HG03521 (cell line): ENCODE measurements around the gene SP110.
"Not testable (repeated sequence)": the region's sequence is repeated elsewhere in the genome, so short reads cannot be mapped to it uniquely, and the experiment has no call there.

Experiments used
- ATAC-seq: cut with Tn5 transposase; IDR thresholded peaks from one replicate; pipeline ENCODE4 v1.9.1; 2021; ENCODE audit warnings: mild to moderate bottlenecking, moderate library complexity; ENCODE audit not compliant: unreplicated experiment

Gene SP110

DNA sequence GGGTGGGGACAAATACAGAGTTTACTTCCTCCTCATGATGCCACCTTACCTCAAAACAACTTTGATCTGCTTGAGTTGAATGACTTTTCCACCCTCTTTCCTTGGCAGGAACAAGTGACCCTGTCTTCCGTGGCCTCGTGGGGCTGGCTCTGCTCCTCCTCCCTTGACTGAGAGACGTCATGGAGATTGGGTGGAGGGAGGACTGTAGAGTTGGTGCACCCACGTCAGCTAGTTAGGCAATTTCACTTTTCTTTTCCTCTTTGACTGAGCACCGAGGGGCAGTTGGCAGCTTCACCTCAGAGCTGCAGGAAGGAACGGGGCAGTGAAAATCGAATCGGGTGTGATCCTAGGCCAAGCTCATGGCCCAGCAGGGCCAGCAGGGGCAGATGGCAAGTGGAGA lies 5.7 kb upstream of the SP110 start, which contains the start of gene SP140:
Gene SP140 (plus strand): TSS at position 251 of the 400 bp plus-strand sequence. CDS start 109 bp downstream, at position 360.
- ATAC-seq, result peak; percentile 72

GRCh38 chr2:230224458-230224857 lies 4.7 kb upstream of the SP110 start:
- no peak for ATAC-seq

DNA sequence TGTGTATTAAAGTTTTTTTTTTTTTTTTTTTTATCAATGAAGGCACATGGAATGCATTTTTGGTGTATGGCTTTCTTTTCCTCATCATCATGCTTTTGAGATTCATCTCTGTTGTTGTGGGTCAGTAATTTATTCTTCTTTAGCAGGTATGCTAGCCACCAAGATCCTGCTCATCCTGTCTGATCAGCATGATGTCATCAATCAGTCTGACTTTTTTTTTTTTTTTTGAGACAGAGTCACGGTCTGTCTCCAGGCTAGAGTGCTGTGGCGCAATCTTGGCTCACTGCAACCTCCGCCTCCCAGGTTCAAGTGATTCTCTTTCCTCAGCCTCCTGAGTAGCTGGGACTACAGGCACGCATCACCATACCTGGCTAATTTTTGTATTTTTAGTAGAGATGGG lies 3.0 kb upstream of the SP110 start:
- not testable (repeated sequence) for ATAC-seq

DNA sequence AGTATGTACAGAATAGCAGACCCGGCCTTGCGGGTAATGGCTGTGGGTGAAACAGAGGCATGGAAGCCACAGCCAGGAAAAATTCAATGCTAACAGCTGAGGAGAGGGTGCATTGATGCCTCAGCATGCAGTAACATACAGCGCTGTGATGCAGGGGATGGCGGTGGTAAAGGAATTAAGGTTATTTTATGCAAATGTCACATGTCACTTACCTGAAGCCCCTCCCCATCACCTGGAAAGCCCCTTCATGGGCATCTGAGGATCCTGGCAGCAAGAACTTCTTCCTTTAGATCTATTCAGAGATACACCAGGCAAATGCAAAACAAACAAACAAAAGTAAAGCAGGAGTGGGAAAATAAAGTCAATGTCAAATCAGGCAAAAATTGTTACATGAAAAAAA lies 1.7 kb upstream of the SP110 start:
- no peak for ATAC-seq

- ATAC-seq, result no peak
Observed at GRCh38 chr2:230220347-230220969, 674 bp upstream of the SP110 start.

DNA sequence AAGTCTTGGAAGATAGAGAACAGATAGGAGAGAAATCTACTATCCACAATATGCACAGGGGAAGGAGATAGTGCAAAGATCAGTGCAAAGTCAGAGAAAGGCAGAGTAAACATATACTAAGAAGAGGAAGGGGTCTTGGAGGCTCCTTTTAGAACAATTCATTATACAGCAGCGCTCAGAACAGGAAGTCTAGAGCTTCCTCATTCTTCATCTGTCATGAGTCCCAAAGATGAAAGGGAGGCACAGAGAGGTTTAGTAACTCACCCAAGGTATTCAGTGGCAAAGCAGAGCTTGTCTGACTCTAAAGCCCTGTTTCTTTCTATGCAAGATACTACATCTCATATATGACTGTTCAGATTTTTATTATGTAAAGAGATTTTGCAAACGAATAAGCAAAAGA lies 1.4 kb downstream of the SP110 start:
- no peak for ATAC-seq

DNA sequence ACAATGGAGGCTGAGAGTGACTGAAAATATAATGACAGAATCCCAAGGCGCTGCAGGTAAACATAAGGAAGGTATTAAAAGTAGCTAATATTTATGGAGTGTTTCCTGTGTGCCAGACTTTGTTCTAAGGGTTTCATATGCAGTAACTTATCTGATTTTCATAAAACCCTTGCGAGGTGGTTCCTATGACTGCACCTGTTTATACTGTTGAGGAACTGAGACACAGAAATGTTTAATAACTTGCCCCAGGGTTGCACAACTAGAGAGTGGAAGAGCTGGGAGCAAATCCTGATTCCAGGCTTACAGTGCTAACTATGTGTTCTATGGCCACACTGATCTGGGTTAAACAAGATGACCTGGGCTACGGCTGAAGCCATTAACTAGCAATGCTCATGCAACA lies 2.4 kb downstream of the SP110 start:
- ATAC-seq, result no peak

GRCh38 chr2:230216489-230216888 lies 3.3 kb downstream of the SP110 start:
- no peak for ATAC-seq

GRCh38 chr2:230209422-230210051 lies 10.2 kb downstream of the SP110 start:
- no peak for ATAC-seq

GRCh38 chr2:230208576-230208975 lies 11.2 kb downstream of the SP110 start:
- no peak for ATAC-seq

GRCh38 chr2:230205721-230206120 lies 14.1 kb downstream of the SP110 start:
- ATAC-seq, result no peak

DNA sequence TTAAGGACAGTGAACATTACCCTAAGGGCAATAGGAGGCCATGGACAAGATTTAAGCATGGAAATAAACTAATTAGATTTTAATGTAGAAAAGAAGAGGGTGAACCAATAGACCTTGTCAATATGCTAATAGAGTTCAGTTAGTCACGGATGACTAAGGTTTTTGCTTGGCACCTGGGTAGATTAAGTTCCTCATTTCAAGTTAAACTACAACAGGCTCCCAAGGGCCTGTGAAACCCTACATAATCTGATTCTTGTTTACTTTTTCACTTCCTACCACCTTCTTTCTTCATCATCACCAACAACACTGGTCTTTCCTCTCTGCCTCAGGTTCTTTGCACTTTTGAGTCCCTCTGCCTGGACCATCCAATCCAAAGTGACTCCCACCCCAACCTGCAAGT lies 14.8 kb downstream of the SP110 start:
- peak; percentile 54 for ATAC-seq

- ATAC-seq, result no peak
Observed at GRCh38 chr2:230203110-230203676, 16.6 kb downstream of the SP110 start.

- no peak for ATAC-seq
Observed at GRCh38 chr2:230202430-230203109, 17.2 kb downstream of the SP110 start.

- ATAC-seq, result no peak
Observed at GRCh38 chr2:230184727-230185578, 34.8 kb downstream of the SP110 start.

DNA sequence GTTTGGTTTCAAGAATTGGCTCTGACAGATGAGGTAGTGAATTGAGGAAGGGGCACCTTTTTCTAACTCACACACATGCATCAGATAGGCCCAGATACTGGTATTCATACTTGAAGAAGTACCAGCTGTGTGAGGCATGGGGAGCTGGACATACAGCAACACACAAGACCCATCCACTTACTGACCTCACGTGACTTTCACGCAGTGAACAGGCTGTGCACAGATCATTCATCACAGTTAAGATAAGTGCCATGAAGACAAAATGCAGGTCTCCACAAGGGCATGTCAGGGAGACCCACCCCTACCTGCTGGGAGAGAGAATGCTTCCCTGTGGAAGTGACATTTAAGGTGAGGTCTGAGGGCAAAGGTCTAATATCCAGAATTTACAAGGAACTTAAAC lies 38.6 kb downstream of the SP110 start:
- no peak for ATAC-seq

DNA sequence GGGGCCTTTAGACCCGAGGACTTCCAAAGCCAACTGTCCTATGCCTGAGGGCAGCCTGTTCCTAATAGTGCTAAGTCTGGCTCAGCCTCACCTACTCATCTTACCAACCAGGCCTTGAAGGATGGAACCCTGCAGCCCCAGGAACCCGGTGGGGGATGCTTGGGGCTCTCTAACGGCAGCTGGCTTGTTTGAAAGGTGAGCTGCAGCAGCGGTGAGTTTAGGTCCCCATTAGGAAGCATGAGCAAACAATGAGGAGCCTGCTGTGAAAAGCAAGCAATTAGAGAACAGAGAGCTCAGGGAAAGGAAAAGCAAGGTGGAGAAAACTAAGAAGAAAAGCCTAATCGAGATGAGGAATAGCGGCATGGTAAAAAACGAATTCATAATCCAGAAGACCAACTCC lies 39.9 kb downstream of the SP110 start:
- no peak for ATAC-seq

DNA sequence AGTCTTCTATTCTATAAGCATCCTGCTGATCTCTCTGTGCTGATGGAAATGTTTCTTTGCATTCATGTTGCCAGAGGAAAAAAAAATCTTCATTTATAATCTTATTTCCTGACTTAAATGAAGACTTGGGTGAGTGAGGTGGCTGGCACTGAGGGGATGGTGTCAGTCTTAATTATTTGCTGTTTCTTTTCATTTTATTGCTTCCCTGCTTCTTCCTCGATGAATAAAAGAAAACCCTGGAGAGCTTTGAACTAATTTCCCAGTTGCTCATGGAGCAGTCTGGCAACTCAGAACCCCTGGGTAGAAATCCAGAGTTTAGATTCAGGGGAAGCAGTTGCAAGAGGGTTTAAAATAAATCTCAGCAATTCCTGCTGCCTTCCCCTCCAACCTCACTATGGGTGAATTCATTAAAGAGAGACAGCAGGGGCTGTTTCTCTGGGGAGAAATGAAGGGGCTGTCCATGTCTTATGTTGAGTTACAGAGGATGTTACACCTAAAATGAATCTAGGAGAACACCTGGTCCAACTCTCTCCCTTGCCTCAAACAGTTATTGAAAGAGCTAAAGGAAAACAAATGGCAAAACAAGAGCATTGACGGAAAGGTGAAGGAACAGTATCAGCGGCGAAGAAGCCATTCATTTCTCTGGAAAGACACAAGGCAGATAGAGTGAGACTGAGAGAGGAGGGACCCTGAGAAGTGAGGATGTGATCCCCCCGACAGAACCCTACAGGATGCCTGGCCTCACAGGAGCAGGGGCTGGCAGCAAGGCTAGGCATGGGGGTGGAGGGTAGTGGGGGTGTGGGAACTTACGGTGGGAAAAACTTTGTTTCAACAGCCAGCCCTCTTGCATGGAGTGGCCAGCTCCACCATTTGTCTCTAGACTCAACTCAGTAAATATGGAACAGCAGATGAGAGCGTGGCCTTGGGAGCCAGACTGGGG lies 41.0 kb downstream of the SP110 start:
- no peak for ATAC-seq

DNA sequence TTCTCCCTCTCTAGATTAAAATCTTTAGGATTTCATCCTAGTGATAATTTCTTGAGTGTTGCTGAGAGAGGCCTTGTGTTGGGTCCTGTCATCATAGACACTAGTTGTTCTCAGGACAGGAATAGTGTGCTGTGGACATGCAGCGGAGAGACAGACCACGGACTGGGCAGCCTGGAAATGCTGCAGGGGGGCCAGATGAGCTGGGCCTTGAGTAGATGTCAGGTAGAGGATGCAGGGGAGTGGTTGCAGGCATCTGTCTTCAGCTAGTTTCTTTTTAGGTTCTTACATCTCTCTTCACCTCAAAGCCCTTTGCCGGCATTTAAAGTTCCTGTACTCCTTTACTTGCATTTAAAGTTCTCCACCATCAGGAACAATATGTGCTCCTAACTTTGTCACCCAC lies 42.8 kb downstream of the SP110 start:
- ATAC-seq, result no peak

DNA sequence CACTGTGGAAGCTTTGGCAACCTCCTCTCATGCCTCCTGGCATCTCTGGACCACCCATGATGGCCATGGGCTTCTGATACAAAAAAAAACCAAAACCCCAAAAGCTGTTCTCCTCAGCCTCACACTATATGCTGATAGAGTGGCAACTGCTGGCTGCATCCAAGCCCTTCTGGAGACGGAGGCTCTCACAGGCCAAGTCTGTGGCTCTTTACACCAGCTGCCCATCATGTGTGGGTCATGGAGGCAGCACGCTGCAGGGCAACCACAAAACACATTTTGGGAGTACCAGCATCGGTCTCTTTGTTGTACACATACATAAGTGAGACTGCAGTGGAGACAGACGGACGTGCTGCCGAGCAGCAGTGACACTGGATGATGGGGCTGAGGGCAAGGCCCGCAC lies 45.3 kb downstream of the SP110 start:
- no peak for ATAC-seq
